ENCODE data around the gene KCNMB2.

GRCh38 chr3:178507507-178508442 lies 28.5 kb upstream of the KCNMB2 start:
- TF ChIP-seq, protein P1, sequence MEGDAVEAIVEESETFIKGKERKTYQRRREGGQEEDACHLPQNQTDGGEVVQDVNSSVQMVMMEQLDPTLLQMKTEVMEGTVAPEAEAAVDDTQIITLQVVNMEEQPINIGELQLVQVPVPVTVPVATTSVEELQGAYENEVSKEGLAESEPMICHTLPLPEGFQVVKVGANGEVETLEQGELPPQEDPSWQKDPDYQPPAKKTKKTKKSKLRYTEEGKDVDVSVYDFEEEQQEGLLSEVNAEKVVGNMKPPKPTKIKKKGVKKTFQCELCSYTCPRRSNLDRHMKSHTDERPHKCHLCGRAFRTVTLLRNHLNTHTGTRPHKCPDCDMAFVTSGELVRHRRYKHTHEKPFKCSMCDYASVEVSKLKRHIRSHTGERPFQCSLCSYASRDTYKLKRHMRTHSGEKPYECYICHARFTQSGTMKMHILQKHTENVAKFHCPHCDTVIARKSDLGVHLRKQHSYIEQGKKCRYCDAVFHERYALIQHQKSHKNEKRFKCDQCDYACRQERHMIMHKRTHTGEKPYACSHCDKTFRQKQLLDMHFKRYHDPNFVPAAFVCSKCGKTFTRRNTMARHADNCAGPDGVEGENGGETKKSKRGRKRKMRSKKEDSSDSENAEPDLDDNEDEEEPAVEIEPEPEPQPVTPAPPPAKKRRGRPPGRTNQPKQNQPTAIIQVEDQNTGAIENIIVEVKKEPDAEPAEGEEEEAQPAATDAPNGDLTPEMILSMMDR (IDR thresholded peaks at IDR 0.05) = no peak
- TF ChIP-seq POLR2A (IDR thresholded peaks at IDR 0.05) = no peak
